Stimulated activated naive B cell treated with anti-CD40 and anti-IgM and Interleukin-4, amounts not matched to agents 10 μg/mL and 1 μg/mL and 100 μg/mL, for 72 hours (primary cell): ENCODE measurements around the gene ST8SIA6.

Source experiments
- ATAC-seq, 2 donors: fragments of 150-1000 bp; cut with Tn5 transposase; replicated peaks; 2 replicates each; pipeline ENCODE4 v1.10.0; 2021; ENCODE audit warnings: moderate library complexity in 1 of 2
- DNase-seq: peaks from one replicate; pipeline ENCODE4 v3.0.0; 2021
- H3K27ac Mint-ChIP-seq: one replicate; pipeline ENCODE4 v1.8.0; 2022; ENCODE audit warnings: mild to moderate bottlenecking, mixed read lengths
- H3K27me3 Mint-ChIP-seq, 2 donors: one replicate each; pipeline ENCODE4 v1.8.0; 2022; ENCODE audit warnings: mixed read lengths in 2 of 2
- H3K36me3 Mint-ChIP-seq, 2 donors: one replicate each; pipeline ENCODE4 v1.8.0; 2022; ENCODE audit warnings: mixed read lengths in 2 of 2, mild to moderate bottlenecking in 1 of 2
- H3K4me1 Mint-ChIP-seq, 2 donors: one replicate each; pipeline ENCODE4 v1.8.0; 2022; ENCODE audit warnings: mixed read lengths in 2 of 2, mild to moderate bottlenecking in 1 of 2
- H3K4me3 Mint-ChIP-seq, 2 donors: one replicate each; pipeline ENCODE4 v1.8.0; 2022; ENCODE audit warnings: mild to moderate bottlenecking in 2 of 2, mixed read lengths in 2 of 2, moderate library complexity in 1 of 2
- H3K9me3 Mint-ChIP-seq, 2 donors: one replicate each; pipeline ENCODE4 v1.8.0; 2022; ENCODE audit warnings: mixed read lengths in 2 of 2, mild to moderate bottlenecking in 1 of 2

ST8SIA6 gene

DNA sequence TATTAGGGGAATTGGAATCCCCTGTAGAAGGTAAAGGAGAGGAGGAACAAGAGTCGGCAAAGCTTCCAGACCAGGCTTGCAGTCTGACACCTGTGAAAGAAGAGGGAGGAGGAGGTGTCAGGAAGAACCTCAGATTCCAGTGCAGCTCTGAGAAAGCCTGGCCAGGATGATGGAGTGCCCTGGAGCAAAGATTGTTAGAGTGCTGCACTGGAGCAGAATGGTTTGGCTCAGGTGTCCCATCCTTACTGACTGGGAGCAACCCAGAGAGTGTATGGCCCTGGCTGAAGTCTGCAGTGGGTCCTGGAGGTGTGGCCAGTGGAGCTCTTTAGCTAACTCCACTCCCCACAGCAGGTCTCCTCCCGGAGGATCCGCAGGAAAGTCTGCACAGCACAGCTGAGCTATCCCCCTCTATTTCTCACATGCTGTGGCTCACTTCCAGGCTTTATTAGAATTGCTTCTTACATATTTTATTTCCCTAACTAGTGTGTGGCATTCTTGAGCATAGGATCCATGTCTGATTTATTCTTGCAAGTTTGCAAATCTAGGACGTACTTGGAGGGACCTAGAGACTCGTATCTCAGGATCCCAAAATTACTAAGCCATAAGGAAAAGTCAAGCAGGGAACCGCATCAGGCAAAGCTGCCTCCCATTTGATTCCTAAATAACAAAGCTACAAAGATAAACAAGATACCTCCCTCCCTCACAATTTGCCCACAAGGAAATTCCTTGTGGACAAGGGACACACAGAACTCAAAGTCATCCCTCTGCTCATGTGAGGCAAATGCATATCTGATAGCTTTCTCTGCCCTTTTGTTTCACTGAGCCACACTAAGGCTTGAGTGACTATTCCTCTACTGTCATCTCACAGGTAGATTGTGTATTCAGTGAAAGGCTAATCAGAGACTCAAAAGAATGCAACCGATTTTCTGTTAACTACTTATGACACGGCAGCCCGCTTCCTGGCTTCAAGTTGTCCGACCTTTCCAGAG, 167.5 kb downstream of the ST8SIA6 start:
- no peak for ATAC-seq

GRCh38 chr10:17282311-17282710, 172.1 kb downstream of the ST8SIA6 start:
- Mint-ChIP-seq H3K4me1 (no peaks in the 10 kb centered on the region), H3K36me3 (peaks cover 1 to 5% of the 10 kb centered on the region in 2 donors), H3K4me3 (no peak overlapping the region), H3K27me3 (peaks cover 4 to 6% of the 10 kb centered on the region in 2 donors), H3K9me3 (peaks cover 20 to 22% of the 10 kb centered on the region in 2 donors), H3K27ac (no peak overlapping the region)
- DNase-seq: no peak
- no peak for ATAC-seq

More for the DNA sequence above, 167.5 kb downstream of the ST8SIA6 start:
- DNase-seq: no peak
- H3K27me3 Mint-ChIP-seq: peaks cover 14 to 20% of the 10 kb centered on the region in 2 donors
- no peaks in the 10 kb centered on the region for H3K4me1 Mint-ChIP-seq
- H3K4me3 Mint-ChIP-seq: no peak overlapping the region
- peaks cover 0 to 3% of the 10 kb centered on the region in 2 donors for H3K36me3 Mint-ChIP-seq
- no peak overlapping the region for H3K27ac Mint-ChIP-seq
- H3K9me3 Mint-ChIP-seq: peaks cover 8 to 11% of the 10 kb centered on the region in 2 donors

DNA sequence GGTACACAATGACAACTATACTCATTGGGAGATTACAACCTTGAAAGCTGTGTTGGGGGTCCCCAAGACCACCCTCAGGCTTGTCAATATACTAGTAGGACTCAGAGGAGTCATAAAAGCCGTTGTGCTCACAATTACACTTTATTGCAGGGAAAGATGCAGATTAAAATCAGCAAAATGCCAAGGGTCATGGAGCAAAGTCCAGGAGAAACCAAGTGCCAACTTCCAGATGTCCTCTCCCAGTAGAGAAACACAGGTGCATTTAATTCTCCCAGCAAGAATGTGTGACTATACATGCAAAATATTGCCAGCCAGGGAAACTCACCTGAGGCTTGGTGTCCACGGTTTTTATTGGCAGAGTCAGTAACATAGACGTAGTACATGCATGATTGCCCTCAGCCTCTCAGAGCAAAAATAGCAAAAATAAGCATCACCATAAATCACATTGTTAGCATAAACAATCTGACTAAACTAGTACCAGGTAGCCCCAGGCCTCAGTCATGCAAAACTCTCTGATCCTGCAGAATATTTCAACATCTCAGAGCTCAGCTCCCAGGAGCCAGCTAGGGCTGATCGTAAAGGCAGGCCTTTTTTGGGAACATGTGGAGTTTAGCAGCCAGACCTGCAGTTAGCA, 175.7 kb downstream of the ST8SIA6 start:
- Mint-ChIP-seq H3K4me1 (no peaks in the 10 kb centered on the region), H3K27ac (no peak overlapping the region), H3K4me3 (no peak overlapping the region), H3K36me3 (peaks cover 1 to 5% of the 10 kb centered on the region in 2 donors), H3K9me3 (peaks cover 22 to 23% of the 10 kb centered on the region in 2 donors), H3K27me3 (peaks cover 5 to 6% of the 10 kb centered on the region in 2 donors)
- no peak for ATAC-seq
- DNase-seq: no peak

- peaks cover 1 to 2% of the 10 kb centered on the region in 2 donors for H3K36me3 Mint-ChIP-seq
- peaks cover 5 to 6% of the 10 kb centered on the region in 2 donors for H3K27me3 Mint-ChIP-seq
- no peaks in the 10 kb centered on the region for H3K4me1 Mint-ChIP-seq
- H3K27ac Mint-ChIP-seq: no peak overlapping the region
- DNase-seq (no peak), ATAC-seq (no peak)
- no peak overlapping the region for H3K4me3 Mint-ChIP-seq
- peaks cover 14 to 18% of the 10 kb centered on the region in 2 donors for H3K9me3 Mint-ChIP-seq
These were observed 177.5 kb downstream of the ST8SIA6 start for GRCh38 chr10:17276756-17277424.

DNA sequence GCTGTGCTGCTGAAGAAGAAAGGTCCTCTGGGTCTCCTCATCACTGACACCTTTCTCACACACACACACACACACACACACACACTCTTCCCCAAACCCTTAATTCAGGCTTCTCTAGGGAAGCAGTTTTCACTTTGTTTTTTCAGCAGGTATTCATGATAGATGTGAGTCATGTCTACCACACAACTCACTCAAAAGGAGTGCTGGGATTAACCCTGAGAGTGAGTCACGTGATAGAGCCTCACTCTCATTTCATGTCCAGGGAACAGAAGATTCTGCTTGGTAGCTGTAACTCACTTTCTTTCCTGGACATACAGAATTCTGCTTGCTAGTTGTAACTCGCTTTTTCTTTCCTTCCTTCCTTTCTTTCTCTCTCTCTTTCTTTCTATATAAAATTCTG, 181.0 kb downstream of the ST8SIA6 start:
- Mint-ChIP-seq H3K36me3 (no peaks in the 10 kb centered on the region), H3K9me3 (peaks cover 3 to 4% of the 10 kb centered on the region in 2 donors), H3K4me3 (no peak overlapping the region), H3K27me3 (peaks cover 8 to 9% of the 10 kb centered on the region in 2 donors), H3K4me1 (no peaks in the 10 kb centered on the region), H3K27ac (no peak overlapping the region)
- ATAC-seq: no peak
- no peak for DNase-seq

GRCh38 chr10:17272648-17273047, 181.7 kb downstream of the ST8SIA6 start:
- Mint-ChIP-seq H3K9me3 (peaks cover 3 to 4% of the 10 kb centered on the region in 2 donors), H3K27me3 (peaks cover 9 to 15% of the 10 kb centered on the region in 2 donors), H3K4me1 (no peaks in the 10 kb centered on the region), H3K36me3 (no peaks in the 10 kb centered on the region), H3K27ac (no peak overlapping the region), H3K4me3 (no peak overlapping the region)
- no peak for ATAC-seq
- no peak for DNase-seq
